Fibroblast of lung (primary cell): ENCODE measurements around the gene SKIC8. TPM values are rescaled to one million over a fixed set of nuclear protein-coding genes. Genes with fewer than 3 reads are reported as not detected.
A peak's percentile ranks its signal among the peaks of the same experiment; 100 is the strongest.

Experiments
- DNase-seq, 2 donors: peaks; one replicate each; pipeline versions ENCODE4 v3.0.0 to v3.0.0-alpha.2; 2010; ENCODE audit warnings: low read depth in 2 of 2
- H2AFZ ChIP-seq: 2 replicates; pipeline ENCODE4 v1.5.1; 2012; ENCODE audit warnings: low read length, control low read depth, inconsistent platforms
- H3K27ac ChIP-seq: 2 replicates; pipeline ENCODE4 v1.5.1; 2011; ENCODE audit warnings: low read length, control low read depth; ENCODE audit not compliant: insufficient read depth
- H3K27me3 ChIP-seq: 2 replicates; pipeline ENCODE4 v1.5.1; 2011; ENCODE audit warnings: mild to moderate bottlenecking, low read length; ENCODE audit not compliant: control insufficient read depth, insufficient read depth
- H3K36me3 ChIP-seq: 2 replicates; pipeline ENCODE4 v1.5.1; 2011; ENCODE audit warnings: low read length; ENCODE audit not compliant: control insufficient read depth, insufficient read depth
- H3K4me1 ChIP-seq: 2 replicates; pipeline ENCODE4 v1.5.1; 2011; ENCODE audit warnings: low read length; ENCODE audit not compliant: control insufficient read depth, insufficient read depth; ENCODE audit errors: extremely low read depth
- H3K4me2 ChIP-seq: 2 replicates; pipeline ENCODE4 v1.5.1; 2011; ENCODE audit warnings: low read length, control low read depth; ENCODE audit not compliant: insufficient read depth; ENCODE audit errors: extremely low read depth
- H3K4me3 ChIP-seq, 4 experiments: fragments of 200-600 bp in 1 of 4; sonication (generic) in 1 of 4; replicated peaks in 1 of 4; 2 replicates each; pipeline ENCODE4 v1.5.1; 2011 to 2016; ENCODE audit warnings: low read length in 4 of 4, low read depth in 3 of 4, mild to moderate bottlenecking in 3 of 4, control low read depth in 2 of 4, inconsistent platforms in 1 of 4, mixed read lengths in 1 of 4; ENCODE audit not compliant: insufficient read depth in 1 of 4; ENCODE audit errors: control extremely low read depth in 1 of 4
- H3K79me2 ChIP-seq: 2 replicates; pipeline ENCODE4 v1.5.1; 2012; ENCODE audit warnings: mild to moderate bottlenecking, low read length, inconsistent platforms; ENCODE audit not compliant: control insufficient read depth, insufficient read depth
- H3K9ac ChIP-seq: 2 replicates; pipeline ENCODE4 v1.5.1; 2011; ENCODE audit warnings: mild to moderate bottlenecking, low read length, control low read depth; ENCODE audit not compliant: insufficient read depth
- H3K9me3 ChIP-seq: 2 replicates; pipeline ENCODE4 v1.5.1; 2012; ENCODE audit warnings: low read depth, low read length; ENCODE audit not compliant: control insufficient read depth, insufficient read depth
- H4K20me1 ChIP-seq: 2 replicates; pipeline ENCODE4 v1.5.1; 2011; ENCODE audit warnings: low read length; ENCODE audit not compliant: control insufficient read depth, insufficient read depth; ENCODE audit errors: extremely low read depth
- EZH2 ChIP-seq: IDR thresholded peaks from 2 replicates; pipeline ENCODE4 v1.5.1; 2012; ENCODE audit warnings: low read length, control low read depth, mild to moderate bottlenecking; ENCODE audit errors: missing control alignments
- polyA plus RNA-seq, 2 donors: library from polyadenylated mRNA; depleted of rRNA in 1 of 2; stranded (reverse) in 1 of 2; unstranded in 1 of 2; fragments of >200 nt; gene quantifications; 2 replicates each; pipeline ENCODE4 v1.2.1, GENCODE V29; 2011 to 2012; ENCODE audit warnings: missing spikeins in 1 of 2
- total RNA-seq: library from RNA; depleted of rRNA; stranded (reverse); fragments of >200 nt; gene quantifications from 2 replicates; pipeline ENCODE4 v1.2.1, GENCODE V29; 2014
- TF ChIP-seq, protein P1 (sequence below), 2 donors: IDR thresholded peaks in 1 of 2; conservative IDR thresholded peaks in 1 of 2; 1 replicate in 1 of 2; 2 replicates in 1 of 2; pipeline ENCODE4 v1.5.1; 2011 to 2012; ENCODE audit warnings: low read length in 2 of 2, control low read depth in 1 of 2, inconsistent platforms in 1 of 2, low read depth in 1 of 2, mild to moderate bottlenecking in 1 of 2

Gene SKIC8
- total and polyA plus RNA-seq, 2 donors (not counting 1 experiment from before 2014, with no cell fraction given), result 47.1 to 82.2 TPM

DNA sequence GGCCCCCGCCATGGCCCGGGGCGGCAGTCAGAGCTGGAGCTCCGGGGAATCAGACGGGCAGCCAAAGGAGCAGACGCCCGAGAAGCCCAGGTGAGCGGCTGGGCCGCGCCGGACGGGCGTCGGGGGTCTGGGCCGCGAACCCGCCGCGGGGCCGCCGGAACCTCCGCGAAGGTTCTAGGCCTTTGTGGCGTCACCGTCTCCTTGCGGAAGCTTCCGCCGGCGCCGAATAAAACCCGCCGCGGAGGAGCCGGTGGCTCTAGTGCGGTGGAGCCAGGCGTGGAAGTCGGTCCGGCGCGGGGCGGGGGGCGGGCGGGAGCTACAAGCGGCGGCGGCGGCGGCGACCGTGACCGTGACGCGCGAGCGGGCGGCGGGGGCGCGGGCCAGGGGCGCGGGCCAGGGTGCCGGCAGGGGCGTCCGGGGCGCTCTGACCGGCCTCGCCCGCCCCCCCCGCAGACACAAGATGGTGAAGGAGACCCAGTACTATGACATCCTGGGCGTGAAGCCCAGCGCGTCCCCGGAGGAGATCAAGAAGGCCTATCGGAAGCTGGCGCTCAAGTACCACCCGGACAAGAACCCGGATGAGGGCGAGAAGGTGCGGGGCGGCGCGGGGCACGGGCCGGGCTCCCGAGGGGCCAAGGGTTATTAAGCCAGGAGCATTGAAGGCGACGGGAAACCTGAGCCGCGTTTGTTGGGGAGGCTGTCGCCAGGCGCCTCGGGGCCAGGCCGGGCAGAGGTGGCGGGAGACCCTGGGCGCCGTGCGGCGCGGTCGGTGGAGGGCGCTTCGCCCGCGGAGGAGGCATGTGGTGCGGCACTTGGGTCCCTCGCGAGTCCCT lies 34.9 kb downstream of the SKIC8 start, which contains the start of gene DNAJA4:
TSS of gene DNAJA4 (plus strand) at position 259 of the 833 bp plus-strand sequence. CDS start at position 461, 202 bp downstream.
- Histone ChIP-seq H3K9ac (peak within 1 kb of the TSS; percentile 49), H3K27ac (no peak within 1 kb of the TSS), H3K79me2 (no peaks in the 10 kb centered on the region), H3K4me2 (peak within 1 kb of the TSS; percentile 62), H3K9me3 (no peaks in the 10 kb centered on the region), H3K4me3 (peak within 1 kb of the TSS; percentile 27 to 54 (median 39)), H2AFZ (peak within 1 kb of the TSS; percentile 76), H3K36me3 (no peaks in the 10 kb centered on the region), H3K27me3 (no peaks in the 10 kb centered on the region), H3K4me1 (peaks cover 2% of the 10 kb centered on the region), H4K20me1 (no peaks in the 10 kb centered on the region)
- peak; percentile 32 for TF ChIP-seq EZH2
- TF ChIP-seq, protein P1, sequence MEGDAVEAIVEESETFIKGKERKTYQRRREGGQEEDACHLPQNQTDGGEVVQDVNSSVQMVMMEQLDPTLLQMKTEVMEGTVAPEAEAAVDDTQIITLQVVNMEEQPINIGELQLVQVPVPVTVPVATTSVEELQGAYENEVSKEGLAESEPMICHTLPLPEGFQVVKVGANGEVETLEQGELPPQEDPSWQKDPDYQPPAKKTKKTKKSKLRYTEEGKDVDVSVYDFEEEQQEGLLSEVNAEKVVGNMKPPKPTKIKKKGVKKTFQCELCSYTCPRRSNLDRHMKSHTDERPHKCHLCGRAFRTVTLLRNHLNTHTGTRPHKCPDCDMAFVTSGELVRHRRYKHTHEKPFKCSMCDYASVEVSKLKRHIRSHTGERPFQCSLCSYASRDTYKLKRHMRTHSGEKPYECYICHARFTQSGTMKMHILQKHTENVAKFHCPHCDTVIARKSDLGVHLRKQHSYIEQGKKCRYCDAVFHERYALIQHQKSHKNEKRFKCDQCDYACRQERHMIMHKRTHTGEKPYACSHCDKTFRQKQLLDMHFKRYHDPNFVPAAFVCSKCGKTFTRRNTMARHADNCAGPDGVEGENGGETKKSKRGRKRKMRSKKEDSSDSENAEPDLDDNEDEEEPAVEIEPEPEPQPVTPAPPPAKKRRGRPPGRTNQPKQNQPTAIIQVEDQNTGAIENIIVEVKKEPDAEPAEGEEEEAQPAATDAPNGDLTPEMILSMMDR (conservative IDR thresholded peaks at IDR 0.05 in 1 of 2, IDR thresholded peaks at IDR 0.05 in 1 of 2; ENCODE audit: low read depth in 1 of 2, low read length in 2 of 2), result no peak
- peak; percentile 43 to 46 for DNase-seq

GRCh38 chr15:78263907-78264303 lies 35.5 kb downstream of the SKIC8 start:
- Histone ChIP-seq H3K27ac (no peak overlapping the region), H3K4me1 (peaks cover 2% of the 10 kb centered on the region), H3K27me3 (no peaks in the 10 kb centered on the region), H2AFZ (peak overlapping the region; percentile 3), H3K4me2 (no peak overlapping the region), H3K36me3 (no peaks in the 10 kb centered on the region), H3K79me2 (no peaks in the 10 kb centered on the region), H3K9me3 (no peaks in the 10 kb centered on the region), H3K4me3 (no peak overlapping the region), H3K9ac (no peak overlapping the region), H4K20me1 (no peaks in the 10 kb centered on the region)
- no peak for TF ChIP-seq EZH2
- TF ChIP-seq, protein P1 (conservative IDR thresholded peaks at IDR 0.05 in 1 of 2, IDR thresholded peaks at IDR 0.05 in 1 of 2; ENCODE audit: low read depth in 1 of 2, low read length in 2 of 2), result no peak
- no peak for DNase-seq

- Histone ChIP-seq H3K9ac (no peak overlapping the region), H3K4me1 (peaks cover 2% of the 10 kb centered on the region), H2AFZ (no peak overlapping the region), H3K79me2 (no peaks in the 10 kb centered on the region), H3K4me3 (no peak overlapping the region), H3K36me3 (no peaks in the 10 kb centered on the region), H3K27ac (no peak overlapping the region), H4K20me1 (no peaks in the 10 kb centered on the region), H3K27me3 (no peaks in the 10 kb centered on the region), H3K9me3 (no peaks in the 10 kb centered on the region), H3K4me2 (no peak overlapping the region)
- no peak for DNase-seq
- TF ChIP-seq, protein P1 (conservative IDR thresholded peaks at IDR 0.05 in 1 of 2, IDR thresholded peaks at IDR 0.05 in 1 of 2; ENCODE audit: low read depth in 1 of 2, low read length in 2 of 2), result no peak
- no peak for TF ChIP-seq EZH2
These were observed 36.0 kb downstream of the SKIC8 start for GRCh38 chr15:78263351-78263781.
